Measurements from ENCODE around the gene DLL1.
A peak's percentile ranks its signal among the peaks of the same experiment; 100 is the strongest.

The DLL1 gene

DNA sequence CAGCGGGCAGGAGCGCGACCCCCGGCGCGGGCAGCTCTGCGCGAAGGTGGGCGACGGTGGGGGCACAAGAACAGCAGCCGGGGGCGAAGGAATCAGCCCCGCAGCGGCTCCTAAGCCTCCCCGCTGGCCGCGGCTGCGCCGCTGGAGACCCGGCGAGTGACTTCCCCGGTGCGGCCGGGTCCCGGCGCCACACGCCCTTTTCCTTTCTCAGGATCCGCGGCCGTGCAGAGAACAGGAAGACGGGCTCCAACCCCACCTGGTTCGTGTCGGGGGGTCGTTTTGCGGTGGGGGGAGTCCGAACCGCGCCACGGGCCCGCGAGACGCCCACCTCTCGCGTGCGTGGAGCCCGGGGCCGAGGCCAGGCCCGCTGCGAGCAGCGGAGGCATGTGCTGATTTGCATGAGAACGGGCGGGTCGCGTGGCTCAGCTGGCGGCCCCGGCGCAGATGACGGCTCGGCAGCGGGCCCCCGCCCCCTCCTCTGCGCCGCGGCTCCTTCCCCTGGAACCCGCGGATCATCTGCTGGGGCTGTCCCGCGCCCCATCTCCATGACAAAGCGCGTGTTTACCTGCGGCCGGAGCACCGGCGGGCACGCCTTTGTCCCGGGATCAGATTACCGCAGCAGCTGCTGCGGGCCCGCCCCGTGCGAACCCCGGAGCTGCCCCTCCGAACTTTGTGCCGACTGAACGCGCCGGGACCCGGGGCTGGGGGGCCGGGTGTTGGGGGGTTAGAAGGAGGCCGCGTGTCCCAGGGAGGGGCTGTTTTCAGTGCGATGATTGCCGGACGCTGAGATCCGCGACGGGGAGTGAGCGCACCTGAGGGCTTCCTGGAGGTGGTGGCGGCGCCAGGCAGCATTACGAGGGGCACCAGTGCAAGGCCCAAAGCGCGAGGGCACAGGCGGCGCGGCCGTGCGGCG lies 4.9 kb upstream of the DLL1 start:
- H3K4me3 ChIP-seq (ENCODE audit: low read depth, low read length): peak overlapping the region; percentile 27
- DNase-seq (ENCODE audit: low read depth, low spot score): no peak
- TF ChIP-seq, protein P1, sequence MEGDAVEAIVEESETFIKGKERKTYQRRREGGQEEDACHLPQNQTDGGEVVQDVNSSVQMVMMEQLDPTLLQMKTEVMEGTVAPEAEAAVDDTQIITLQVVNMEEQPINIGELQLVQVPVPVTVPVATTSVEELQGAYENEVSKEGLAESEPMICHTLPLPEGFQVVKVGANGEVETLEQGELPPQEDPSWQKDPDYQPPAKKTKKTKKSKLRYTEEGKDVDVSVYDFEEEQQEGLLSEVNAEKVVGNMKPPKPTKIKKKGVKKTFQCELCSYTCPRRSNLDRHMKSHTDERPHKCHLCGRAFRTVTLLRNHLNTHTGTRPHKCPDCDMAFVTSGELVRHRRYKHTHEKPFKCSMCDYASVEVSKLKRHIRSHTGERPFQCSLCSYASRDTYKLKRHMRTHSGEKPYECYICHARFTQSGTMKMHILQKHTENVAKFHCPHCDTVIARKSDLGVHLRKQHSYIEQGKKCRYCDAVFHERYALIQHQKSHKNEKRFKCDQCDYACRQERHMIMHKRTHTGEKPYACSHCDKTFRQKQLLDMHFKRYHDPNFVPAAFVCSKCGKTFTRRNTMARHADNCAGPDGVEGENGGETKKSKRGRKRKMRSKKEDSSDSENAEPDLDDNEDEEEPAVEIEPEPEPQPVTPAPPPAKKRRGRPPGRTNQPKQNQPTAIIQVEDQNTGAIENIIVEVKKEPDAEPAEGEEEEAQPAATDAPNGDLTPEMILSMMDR (IDR thresholded peaks at IDR 0.05; ENCODE audit: low read depth, low read length): no peak
- in situ Hi-C loops (cut with HindIII; ENCODE audit: low sequenced_read_pairs): no loop called here

DNA sequence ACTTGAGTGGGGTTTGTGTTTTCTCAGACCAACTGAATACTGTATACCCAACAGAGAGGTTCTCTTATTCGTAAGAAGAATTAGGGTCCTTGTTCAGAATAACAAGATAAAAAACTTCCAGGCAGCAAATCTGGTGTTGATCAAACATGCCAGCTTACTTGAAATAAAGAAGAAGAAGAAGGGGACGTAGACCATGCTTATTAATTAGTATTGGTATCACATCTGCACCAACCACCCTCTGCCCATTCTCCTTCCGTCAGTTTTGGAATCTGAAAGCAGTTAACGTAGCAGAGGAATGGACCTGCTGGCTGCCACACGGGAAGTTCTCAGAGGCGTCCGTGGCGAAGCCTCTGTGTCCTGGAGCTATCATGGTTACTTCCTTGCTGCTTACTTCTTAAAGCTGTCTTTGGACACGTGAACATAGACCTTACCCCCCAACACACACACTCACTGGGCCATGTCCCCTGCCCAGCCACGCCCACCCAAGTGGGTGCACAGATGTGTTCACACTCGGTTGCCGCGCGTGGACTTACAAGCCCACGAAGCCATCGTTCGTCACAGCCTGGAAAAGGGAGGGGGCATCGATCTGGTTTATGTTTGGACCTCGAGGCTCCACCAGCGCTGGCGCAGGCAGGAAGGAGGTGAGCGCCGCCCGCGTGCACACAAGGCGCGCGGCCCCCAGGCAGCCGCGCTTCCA lies 4.1 kb upstream of the DLL1 start:
- TF ChIP-seq, protein P1 (IDR thresholded peaks at IDR 0.05; ENCODE audit: low read depth, low read length): no peak
- H3K4me3 ChIP-seq (ENCODE audit: low read depth, low read length): peak overlapping the region; percentile 27
- in situ Hi-C loops (cut with HindIII; ENCODE audit: low sequenced_read_pairs): no loop called here
- no peak for DNase-seq (ENCODE audit: low read depth, low spot score)

DNA sequence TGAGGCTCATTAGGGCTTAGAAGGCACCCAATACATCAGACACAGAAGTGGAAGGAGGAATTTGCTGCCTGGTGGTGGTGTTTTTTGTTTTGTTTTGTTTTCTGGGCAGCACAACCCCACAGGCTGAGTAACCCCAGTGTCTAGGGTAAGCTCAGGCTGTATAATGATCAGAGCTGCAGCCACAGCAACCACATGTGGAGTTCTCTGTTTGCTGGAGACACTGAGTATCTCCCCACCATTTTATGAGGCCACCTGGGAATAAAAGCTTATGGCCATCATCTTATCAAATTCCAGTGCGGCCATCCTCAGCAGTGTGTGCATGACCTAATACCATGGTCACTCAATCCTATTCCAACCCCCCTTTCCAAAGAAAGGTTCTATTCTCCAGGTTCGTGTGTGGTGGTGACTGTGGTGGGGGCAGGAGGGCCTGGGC lies 3.4 kb upstream of the DLL1 start:
- TF ChIP-seq, protein P1 (IDR thresholded peaks at IDR 0.05; ENCODE audit: low read depth, low read length): no peak
- no peak overlapping the region for H3K4me3 ChIP-seq (ENCODE audit: low read depth, low read length)
- no peak for DNase-seq (ENCODE audit: low read depth, low spot score)
- in situ Hi-C loops (cut with HindIII; ENCODE audit: low sequenced_read_pairs): no loop called here

DNA sequence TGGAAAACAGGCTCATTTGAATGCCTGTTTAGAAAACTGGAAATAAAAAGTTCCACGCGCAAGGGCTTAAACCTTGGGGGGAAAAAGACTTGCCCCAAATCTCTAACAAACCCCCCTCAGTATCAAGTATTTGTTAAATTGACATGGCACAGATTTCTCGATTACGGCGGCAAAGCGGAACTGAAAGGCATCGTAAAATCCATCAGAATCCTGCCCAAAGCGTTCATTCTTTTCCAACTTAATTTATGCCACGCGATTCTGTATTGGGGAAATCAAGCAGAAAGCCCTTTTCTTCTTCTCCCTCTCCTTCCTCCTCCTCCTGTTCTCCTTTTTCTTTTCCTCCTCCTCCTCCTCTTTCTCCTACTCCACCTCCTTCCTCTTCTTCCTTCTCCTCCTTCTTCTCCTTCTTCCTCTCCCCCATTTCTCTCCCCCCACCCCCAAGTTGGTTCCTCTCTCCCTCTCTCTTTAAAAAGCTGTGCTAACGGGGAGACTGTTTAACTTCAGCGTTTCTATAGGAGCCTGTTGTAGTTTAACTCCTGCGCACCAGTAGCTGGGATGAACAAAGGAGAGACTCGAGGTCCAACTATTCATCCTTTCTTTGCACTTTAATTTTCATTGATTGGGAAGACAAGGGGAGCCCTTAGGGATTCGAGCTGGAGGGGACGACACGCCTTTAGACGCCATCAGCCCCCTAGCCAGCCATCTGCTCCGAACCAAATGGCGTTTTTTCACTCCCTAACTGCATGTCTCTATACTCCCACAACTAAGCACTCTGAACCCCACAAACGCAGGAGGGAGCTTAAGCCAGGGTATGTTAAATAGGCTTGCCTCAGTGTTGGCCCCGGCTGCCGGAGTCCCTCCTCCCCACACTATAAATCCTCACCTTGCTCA lies 2.7 kb upstream of the DLL1 start:
- in situ Hi-C loops (cut with HindIII; ENCODE audit: low sequenced_read_pairs): no loop called here
- DNase-seq (ENCODE audit: low read depth, low spot score): no peak
- TF ChIP-seq, protein P1 (IDR thresholded peaks at IDR 0.05; ENCODE audit: low read depth, low read length): no peak
- H3K4me3 ChIP-seq (ENCODE audit: low read depth, low read length): no peak overlapping the region

DNA sequence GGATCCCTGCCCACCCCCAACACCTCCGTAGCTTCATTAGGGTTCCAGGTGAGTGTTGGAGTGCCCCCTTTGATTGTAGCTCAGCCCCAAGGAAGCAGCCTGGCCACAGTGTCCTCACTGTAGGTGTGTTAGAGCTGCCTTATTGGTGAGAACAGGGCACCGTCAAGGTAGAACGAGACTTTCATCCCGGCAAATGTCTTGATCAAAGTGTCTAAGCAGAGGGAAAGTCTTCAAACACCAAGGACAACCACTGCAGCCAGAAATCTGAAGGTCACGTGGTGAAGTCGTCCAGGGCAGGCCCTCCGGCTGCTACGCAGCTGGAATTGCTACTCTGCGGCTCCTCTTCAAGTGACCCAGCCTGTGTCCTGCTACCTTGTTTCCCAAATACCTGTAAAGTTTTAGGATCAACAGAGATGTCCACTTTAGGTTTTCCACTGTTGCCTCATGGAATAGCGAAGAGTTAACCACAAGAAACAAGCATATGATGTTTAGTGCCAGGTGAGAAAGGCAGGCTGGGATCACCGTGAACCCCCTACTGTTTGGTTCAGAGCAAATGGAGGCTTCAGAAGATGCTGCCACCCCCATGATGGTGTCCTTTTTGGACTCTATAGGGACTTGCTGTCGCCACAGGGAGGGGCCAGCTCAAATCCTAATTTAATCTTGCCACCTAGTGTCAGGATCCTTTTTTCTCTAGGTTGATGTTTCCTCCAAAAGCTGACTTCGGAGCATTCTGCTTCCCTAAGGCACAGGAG lies 1.7 kb upstream of the DLL1 start:
- TF ChIP-seq, protein P1 (IDR thresholded peaks at IDR 0.05; ENCODE audit: low read depth, low read length): peak; percentile 10
- H3K4me3 ChIP-seq (ENCODE audit: low read depth, low read length): no peak overlapping the region
- DNase-seq (ENCODE audit: low read depth, low spot score): no peak
- in situ Hi-C loops (cut with HindIII; ENCODE audit: low sequenced_read_pairs): no loop called here

DNA sequence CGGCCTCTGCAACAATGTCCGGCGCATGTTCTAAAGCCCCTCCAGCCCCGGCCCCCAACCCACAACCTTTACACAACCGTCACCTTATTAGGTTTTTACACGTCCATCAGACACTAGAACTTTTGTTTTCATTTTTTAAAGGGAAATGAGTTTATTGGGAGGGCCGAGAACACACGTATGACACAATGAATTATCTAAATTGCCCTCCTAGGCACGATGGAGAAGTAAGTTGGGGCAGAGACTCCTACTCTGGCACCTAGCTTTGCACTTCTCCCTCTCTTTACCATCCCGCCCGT lies 1.2 kb upstream of the DLL1 start:
- TF ChIP-seq, protein P1 (IDR thresholded peaks at IDR 0.05; ENCODE audit: low read depth, low read length): peak; percentile 8
- in situ Hi-C loops (cut with HindIII; ENCODE audit: low sequenced_read_pairs): no loop called here
- DNase-seq (ENCODE audit: low read depth, low spot score): no peak
- H3K4me3 ChIP-seq (ENCODE audit: low read depth, low read length): no peak overlapping the region
